Activated gamma-delta T cell treated with Interleukin-2 at 50 U/mL for 16 hours (primary cell): ENCODE data around the gene ZNF90.
A peak's percentile ranks its signal among the peaks of the same experiment; 100 is the strongest.
"Not testable (repeated sequence)": the region's sequence is repeated elsewhere in the genome, so short reads cannot be mapped to it uniquely, and the experiment has no call there.

ENCODE experiments used
- DNase-seq: peaks from one replicate; pipeline ENCODE4 v3.0.0-alpha.2; 2020

The ZNF90 gene

DNA sequence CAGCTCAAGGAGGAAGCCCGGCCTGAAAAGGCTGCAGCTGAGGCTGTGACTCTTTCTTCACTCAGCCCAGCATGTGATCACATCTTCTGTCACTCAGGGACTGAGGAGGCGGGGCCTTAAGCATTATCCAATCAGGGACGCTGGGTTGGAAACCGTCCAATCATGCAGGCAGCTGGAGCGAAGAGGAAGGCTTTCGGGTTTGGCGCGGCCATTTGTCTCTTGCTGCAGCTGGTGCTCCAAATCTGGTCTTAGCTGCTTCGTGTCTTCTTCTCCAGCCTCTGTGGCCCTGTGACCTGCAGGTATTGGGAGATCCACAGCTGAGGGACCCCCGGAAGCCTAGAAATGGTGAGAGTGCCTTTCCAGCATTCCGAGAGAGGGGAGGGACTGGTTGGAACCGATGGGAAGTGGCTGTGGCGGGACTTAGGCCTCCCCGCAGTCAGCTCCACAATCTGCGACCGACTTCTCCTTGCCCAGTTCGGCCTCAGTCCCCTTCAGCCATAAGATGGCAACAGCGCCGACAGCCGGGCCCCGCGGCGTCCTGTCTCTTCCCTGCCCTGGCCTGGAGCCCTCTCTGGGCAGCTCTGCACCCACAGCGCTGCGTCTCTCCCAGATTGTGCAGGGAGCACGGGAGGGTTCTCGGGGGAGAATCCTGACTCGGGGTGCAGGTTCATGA is at the start of gene ZNF90:
Gene ZNF90, plus strand, starts transcription at position 210 of the 673 bp plus-strand sequence. Its CDS starts 133 bp downstream, at position 343.
- DNase-seq: peak; percentile 82

DNA sequence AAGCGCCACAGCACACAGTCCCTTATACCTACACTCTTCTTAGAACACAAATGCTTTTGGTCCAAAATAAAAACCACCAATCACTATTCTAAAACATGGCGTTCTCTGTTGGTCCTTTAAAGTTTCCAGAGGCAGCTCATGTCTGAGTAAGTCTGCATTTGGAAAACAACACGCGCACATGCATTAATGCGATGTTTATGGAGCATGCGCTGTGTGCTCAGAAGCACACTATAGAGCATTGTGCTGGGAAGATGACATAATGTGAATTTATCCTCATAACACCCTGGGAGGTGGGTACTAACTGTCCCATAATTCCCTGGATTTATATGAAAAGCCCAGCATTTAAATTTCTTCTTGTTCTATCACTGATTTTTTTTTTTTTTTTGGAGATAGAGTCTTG is 49.2 kb upstream of the ZNF90 start:
- no peak for DNase-seq

DNA sequence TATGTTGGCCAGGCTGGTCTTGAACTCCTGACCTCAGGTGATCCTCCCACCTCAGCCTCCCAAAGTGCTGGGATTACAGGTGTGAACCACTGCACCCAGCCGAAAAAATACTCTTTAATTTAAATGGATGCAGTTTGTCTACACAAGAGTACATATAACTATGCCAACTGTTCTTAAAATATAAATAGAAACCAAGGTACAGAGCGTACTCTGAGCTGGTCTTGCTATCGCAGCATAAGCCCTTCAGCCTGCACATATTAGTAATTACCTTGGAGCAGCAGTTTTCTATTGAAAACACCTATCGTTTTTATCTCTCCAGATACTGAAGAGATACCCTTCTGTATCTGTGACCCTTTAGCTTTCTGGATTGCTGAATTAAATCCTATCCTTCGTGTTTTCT is 41.9 kb upstream of the ZNF90 start:
- no peak for DNase-seq

DNA sequence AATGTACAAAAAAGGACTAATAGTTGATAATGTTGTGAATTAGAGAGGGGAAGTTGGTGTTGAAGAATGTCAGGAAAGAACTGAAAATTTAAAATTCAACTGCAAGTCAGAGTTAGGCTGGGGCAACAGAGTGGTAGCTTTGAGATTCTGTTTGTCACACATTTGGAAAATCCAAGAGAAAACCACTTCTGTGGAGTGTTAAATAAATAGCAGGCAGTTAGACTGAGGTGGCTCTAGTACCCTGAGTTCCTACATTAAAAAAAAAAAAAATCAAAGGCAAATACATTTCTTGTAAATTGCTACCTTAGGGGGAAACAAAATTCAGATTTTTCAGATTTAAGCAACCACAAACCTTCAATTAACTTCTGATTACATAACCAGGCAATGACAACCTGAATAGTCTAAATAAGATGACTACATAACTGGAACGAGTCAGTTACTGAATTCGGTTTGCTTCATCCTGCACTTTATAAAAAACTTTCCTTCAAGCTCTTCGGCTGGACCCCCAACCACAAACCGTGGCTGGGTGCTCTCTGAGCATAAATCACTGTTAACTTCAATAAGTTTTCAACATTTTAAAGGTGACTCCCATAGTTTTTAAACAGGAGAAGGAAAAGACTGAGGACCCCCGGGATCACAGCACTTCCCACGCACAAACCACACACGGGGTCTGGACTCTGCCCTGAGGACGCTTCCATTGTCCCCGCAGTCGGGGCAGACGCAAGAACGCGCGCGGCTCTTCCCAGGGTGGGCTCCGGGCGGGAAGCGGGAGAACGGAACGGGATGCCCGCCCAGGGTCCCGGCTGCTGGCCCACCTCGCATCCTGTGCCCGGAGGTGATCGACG is 39.2 kb upstream of the ZNF90 start:
- no peak for DNase-seq

DNA sequence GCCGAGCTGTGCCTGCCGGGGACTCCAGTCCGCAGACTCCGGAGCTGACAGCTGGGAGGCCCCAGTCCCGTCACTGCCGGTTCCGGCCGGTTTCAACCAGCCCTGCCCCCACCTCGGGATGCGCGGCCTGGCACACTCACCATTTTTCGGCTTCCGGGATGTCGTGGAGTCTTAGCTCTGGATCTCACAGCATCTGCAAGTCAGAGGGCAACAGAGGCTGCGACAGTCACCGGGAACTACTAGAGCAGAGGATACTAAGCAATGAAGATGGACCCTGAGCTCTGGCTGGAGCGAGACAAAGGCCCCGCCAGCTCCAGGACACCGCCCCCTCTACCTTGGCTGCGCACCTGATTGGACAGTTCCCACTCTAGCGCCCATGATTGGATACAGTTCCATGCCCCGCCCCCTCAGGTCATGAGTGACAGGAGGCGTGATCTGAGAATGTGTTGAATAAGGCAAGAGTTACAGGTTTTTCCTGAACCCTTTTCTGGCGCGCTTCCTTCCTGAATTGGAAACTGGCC is 38.5 kb upstream of the ZNF90 start, which contains the start of gene ZNF682:
Gene ZNF682, minus strand, starts transcription at position 303 of the 521 bp plus-strand sequence. Its CDS starts 160 bp downstream, at position 143.
- DNase-seq: peak; percentile 95

DNA sequence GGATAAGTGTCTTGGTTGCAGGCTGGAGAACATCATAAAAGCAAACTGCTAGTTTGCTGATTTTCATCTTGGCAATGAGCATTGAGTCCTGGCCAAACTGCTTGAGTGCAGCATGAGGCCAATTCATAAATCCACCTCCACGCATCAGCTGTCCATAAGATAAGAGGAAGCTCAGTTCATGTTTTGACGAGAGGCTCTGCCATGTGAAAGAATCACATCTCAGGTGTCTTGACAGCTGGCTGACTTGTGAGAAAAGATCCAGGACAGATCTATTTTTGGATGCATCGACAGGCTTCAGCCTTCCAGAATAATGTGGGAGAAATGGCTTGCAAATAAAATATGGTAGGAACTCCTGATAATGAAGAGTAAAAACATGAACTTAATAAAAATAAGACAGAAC is 33.1 kb upstream of the ZNF90 start:
- DNase-seq: no peak

DNA sequence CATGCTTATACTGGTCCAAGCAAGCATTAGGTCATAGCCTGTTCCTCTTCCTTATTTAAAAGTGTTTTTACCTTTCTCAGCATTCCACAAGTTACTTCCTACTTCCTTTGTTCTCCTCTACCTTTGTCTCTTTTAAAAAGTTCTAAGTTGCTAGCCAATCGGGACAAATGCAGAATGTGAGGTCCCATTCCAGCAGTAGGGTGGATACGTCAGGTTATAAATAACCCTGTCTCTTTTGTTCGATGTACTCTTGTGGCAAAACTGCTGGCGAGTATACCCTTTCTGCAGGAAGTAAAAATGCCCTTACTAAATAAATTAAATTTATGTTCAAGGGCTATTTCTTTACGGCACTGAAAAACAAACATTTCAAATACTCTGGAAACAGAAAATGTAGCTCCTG is 32.1 kb upstream of the ZNF90 start:
- not testable (repeated sequence) for DNase-seq

DNA sequence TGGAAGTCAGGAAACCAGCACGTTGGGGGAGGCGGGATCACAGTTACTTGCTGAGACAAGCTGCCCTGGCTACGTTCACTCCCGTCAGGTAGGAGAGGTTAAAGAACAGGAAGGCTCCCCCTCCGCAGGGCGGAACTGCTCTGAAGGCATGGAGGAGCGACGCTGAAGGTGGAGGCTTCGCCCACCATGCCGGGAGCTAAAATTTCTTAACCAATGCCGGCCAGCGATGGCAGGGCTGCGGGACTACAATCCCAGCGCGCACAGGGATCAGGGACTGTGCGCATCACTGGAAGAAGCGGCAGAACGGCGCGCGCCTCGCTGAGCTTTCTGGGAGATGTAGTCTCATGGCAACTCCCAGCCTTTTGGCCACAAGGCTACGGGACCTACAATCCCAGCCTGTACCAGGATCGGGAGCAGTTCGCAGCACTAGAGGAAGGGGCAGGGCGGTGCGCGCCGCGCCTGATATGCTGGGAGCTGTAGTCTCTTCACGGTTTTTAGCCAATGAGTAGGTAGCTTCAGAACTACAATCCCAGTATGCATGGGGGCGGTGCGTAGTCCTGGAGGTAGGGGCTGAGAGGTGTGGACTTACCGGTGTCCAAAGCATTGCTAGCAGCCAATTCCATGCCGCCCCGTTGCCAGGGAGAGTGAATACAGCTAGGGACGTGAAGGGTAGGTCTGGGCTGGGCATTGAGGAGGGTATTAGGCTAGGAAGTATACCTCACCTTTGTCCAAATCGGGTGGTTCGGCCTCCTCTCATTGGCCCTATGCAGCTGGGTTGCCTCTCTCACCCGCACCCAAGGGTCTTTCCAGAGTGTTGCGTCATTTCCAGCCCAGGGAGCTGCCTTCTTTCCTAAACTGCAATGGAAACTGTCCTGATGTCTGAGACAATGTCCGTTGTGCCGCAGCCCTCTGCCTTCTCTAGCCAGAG is 25.7 kb upstream of the ZNF90 start:
- peak; percentile 48 for DNase-seq

DNA sequence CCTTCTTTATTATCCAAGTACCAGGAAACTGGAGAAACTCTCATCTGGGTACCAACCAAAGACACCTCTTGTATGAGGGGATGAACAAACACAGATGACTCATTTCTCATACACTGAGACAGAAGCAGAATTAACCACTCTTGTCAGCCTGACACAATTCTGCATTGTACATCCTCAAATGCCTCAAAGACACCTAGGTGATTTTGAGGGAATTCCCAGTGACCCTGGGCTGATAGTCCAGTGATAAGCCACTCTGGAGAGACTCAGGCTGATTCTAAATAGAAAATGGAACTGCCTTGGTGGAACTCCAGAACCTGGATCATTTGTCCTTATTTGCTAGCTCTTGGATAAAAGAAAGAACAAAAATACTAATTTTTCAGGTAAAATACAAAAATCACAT is 19.1 kb upstream of the ZNF90 start:
- DNase-seq: not testable (repeated sequence)

DNA sequence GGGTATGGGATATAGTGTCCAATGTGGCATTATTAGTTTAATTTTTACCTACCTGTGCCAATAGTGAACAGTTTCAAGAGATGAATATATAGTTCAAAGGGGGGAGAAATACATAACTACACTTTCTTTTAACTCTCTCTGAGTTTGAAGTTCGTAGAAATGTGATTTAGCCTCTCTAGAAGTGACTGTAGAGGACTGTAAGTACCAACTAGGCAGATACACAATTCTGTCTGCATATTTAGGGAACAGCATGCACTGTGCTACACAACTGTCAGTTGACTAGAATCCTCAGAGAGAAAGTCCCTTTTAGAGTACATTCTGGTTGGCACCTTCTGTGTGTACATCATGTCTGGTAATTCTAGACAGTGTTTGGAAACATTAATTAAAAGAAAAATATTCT is 17.5 kb upstream of the ZNF90 start:
- no peak for DNase-seq

DNA sequence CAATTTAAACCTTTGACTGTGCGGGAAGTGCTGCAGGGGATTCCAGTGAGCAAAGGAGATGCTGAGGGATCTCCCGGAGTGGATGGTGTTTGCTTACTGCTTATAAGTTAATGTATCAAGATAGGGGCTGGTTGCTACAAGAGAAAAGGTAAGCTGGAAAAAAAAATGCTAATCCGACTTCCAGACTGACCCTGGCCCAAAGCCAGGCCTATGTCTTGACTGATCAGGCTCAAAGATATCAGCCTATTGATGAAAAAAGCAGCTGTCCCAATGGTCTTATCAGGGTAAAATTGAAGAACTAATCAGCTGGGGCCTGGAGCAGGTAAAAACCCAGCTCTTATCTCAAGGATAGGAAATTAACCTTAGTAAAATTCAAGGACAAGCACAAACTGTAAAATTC is 10.9 kb upstream of the ZNF90 start:
- DNase-seq: no peak

DNA sequence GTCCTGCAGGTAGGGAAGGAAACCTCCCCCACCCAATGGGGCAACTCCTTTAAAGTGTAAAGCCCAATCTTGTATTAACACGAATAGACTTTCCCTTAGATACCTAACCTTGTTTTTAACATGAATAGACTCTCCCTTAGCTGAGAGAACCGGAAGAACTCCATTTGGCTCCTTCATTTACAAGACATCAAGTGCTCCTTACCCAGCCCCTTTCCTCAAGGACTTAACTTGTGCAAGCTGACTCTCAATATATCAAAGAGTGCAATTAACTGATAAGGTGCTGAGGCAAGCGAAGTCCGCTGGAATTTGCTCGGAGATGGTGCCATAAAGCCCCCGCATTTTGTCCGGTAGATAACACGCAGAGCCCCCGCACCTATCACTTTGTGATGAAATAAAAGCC is 9.9 kb upstream of the ZNF90 start:
- no peak for DNase-seq

DNA sequence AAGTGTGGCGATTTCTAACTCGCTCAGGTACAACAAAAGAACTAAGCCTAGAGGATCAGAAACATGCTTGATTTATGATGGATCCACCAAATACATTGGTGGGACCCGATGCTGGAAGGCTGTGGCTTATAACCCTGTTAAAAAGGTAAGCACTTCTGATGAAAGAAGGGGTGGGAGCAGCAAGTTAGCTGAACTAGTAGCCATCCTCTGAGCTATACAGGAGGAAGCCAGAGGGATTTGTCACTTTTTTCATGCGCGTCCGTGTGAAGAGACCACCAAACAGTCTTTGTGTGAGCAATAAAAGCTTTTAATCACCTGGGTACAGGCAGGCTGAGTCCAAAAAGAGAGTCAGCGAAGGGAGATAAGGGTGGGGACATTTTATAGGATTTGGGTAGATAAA is 9.2 kb upstream of the ZNF90 start:
- not testable (repeated sequence) for DNase-seq

DNA sequence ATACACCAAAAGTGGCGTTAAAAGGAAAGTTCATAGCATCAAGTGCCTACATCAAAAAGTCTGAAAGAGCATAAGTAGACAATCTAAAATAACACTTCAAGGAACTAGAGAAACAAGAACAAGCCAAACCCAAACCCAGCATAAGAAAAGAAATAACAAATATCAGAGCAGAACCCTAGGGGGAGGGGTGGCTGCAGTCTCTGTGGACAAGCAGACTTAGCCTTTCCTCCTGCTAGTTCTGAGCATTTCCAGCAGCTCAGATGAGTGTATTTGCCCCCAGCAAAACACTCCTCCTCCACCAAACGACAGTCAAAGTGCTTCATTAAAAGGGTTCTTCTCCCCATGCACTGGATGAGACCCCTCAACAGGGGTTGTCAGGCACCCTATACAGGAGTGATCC is 7.1 kb upstream of the ZNF90 start:
- no peak for DNase-seq

DNA sequence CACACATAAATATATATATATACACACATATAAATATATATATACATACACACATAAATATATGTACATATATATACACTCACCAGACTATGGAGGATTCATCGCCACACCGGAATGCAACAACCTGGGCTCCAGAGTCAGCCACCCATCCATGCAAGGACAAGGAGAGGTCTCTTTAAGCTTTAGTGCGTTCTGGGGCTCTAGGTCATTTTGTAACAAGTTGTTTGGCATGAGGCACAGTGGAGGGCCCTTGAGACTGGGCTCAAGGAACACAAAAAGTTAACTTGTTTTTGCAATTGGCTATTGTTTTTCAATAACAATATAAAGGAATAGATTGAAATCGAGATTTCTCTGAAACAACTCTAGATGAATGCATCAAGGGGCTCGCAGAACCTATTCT is 4.9 kb upstream of the ZNF90 start:
- DNase-seq: no peak

DNA sequence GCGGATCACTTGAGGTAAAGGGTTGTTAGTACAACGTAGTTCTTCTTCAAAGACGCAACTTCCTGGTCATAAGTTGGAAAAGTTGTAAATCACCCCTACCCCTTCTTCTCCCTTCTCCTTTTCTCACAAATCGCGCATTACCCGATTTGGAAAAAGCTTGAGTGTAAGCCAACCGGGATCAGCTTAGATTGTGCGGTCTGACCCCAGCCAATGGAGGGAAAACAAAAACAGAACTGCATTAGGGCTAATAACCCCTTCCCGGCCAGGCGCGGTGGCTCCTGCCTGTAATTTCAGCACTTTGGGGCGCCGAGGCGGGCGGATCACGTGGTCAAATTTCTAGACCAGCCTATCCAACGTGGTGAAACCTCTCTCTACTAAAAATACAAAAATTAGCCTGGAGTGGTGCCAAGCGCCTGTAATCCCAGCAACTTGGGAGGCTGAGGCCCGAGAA is 806 bp downstream of the ZNF90 start:
- no peak for DNase-seq

DNA sequence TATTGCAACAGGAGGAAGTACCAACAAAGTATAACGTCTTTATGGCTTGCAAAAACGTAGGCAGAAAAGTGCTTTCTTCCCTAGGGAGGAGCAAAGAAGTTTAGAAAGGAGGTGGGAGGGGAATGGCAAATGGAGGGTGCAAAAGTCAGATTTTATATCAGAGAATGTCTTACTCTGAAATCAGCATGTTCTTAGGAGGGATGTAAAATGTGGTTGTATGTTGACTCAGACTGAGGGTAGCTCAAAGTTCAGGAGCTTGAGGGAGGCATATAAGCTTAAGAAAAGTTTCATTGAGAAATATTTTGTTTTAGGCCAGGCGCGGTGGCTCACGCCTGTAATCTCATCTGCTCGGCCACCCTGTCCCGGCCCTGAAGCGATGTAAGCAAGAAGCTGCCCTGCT is 1.7 kb downstream of the ZNF90 start:
- no peak for DNase-seq

DNA sequence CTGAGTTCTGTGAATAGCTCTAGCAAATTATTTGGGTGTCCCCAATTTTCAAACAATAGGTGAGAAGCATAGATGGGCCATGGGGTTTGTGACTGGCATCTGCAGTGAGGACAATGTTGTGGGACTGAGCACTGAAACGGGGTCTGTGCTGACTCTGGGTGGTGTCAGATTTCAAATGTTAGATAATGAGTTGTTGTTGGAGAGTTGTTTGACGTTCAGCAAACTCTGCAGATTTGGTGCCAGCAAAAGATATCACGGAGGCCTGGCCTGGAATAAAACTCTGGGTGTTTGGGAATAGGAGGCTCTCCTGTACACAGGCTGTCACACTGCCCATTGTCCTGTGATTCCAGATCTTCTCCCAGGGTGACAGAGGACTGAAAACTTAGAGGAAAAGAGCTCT is 2.9 kb downstream of the ZNF90 start:
- DNase-seq: no peak

DNA sequence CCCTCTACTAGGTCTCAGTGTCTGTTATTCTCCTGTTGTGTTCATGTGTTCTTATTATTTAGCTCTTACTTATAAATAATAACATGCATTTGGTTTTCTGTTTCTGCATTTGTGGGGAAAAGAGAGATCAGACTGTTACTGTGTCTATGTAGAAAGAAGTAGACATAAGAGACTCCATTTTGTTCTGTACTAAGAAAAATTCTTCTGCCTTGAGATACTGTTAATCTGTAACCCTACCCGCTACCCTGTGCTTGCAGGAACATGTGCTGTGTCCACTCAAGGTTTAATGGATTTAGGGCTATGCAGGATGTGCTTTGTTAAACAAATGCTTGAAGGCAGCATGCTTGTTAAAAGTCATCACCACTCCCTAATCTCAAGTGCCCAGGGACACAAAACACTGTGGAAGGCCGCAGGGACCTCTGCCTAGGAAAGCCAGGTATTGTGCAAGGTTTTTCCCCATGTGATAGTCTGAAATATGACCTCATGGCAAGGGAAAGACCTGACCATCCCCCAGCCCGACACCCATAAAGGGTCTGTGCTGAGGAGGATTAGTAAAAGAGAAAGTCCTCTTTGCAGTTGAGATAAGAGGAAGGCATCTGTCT is 4.5 kb downstream of the ZNF90 start:
- DNase-seq: not testable (repeated sequence)

DNA sequence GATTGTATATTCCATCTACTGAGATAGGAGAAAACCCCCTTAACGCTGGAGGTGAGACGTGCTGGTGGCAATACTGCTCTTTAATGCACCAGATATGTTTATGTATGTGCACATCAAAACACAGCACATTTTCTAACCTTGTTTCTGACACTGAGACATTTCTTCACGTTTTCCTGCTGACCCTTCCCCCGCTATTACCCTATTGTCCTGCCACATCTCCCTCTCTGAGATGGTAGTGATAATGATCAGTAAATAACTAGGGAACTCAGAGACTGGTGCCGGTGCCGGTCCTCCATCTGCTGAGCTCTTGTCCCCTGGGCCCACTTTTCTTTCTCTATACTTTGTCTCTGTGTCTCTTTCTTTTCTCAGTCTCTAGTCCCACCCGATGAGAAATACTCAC is 5.1 kb downstream of the ZNF90 start:
- DNase-seq: not testable (repeated sequence)

DNA sequence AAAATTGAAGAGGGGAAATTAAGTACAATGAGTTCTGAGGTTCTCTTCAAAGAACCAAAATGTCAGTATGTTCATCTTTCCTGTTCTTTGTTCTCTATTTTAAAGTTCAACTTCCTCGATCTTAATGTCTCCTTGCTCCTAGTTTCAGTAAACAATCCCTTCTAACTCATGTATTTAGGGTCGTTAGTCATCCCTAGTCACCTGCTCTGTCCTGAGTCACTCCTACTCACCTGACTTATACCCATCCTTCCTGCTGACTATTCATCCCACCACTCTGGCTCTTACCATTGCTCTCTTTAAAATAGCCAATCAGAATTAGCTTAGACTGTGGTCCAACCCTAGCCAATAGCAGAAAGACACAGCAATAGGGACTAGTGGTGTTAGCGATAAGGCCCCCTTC is 24.3 kb downstream of the ZNF90 start:
- DNase-seq: no peak

DNA sequence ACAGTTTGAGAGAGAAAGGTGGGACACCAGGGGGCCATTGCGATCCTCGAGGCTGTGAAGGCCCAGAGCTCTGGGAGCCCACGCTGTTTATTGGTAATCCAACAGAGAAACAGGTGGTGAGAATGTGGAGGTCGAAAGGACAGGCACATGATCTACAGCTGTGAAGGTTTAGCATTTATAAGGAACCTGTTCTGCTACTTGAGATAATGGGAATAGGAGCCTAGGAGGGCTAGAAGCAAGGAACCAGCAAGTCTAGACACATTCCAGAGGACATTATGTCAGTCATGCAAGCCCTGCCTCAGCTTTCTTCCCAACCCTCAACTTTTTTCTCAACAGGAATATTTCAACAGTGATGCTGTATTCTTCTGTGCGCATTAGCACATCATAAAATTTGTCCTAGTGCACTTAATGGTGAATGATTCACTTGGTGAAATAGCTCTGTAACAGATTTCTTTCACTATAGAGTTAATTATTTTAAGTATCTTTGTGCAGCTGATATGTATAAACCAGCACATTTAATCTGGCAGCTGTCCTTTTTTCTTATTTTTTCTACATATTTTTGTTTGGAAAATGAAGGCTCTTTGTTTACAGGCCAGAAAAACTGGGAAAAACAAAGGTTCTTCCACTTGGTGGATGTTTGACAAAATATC is 25.4 kb downstream of the ZNF90 start:
- no peak for DNase-seq
